ENCODE measurements around the gene FUCA2. TPM values are rescaled to one million over a fixed set of nuclear protein-coding genes. Genes with fewer than 3 reads are reported as not detected.

The FUCA2 gene
- total RNA-seq, 1 donor from 2014 or later, result 64.0 TPM

- peaks cover 3% of the 10 kb centered on the region for H3K27me3 Mint-ChIP-seq (ENCODE audit: low read depth, unreplicated experiment)
- H3K4me1 ChIP-seq (ENCODE audit: insufficient read depth, low read length), result no peaks in the 10 kb centered on the region
- H3K36me3 ChIP-seq (ENCODE audit: insufficient read depth, low read length), result no peaks in the 10 kb centered on the region
- no peak for FAIRE-seq
- H3K9ac ChIP-seq (ENCODE audit: low read length), result no peak overlapping the region
- no peaks in the 10 kb centered on the region for H3K36me3 Mint-ChIP-seq (ENCODE audit: low read depth, unreplicated experiment)
- H3K9me3 ChIP-seq (ENCODE audit: insufficient read depth, low read depth, low read length), result no peaks in the 10 kb centered on the region
- H3K9me3 Mint-ChIP-seq (ENCODE audit: unreplicated experiment), result peaks cover 1% of the 10 kb centered on the region
- no peak for TF ChIP-seq EZH2 (IDR thresholded peaks at IDR 0.05; ENCODE audit: insufficient read depth, low read length)
- TF ChIP-seq, protein P1, sequence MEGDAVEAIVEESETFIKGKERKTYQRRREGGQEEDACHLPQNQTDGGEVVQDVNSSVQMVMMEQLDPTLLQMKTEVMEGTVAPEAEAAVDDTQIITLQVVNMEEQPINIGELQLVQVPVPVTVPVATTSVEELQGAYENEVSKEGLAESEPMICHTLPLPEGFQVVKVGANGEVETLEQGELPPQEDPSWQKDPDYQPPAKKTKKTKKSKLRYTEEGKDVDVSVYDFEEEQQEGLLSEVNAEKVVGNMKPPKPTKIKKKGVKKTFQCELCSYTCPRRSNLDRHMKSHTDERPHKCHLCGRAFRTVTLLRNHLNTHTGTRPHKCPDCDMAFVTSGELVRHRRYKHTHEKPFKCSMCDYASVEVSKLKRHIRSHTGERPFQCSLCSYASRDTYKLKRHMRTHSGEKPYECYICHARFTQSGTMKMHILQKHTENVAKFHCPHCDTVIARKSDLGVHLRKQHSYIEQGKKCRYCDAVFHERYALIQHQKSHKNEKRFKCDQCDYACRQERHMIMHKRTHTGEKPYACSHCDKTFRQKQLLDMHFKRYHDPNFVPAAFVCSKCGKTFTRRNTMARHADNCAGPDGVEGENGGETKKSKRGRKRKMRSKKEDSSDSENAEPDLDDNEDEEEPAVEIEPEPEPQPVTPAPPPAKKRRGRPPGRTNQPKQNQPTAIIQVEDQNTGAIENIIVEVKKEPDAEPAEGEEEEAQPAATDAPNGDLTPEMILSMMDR (IDR thresholded peaks at IDR 0.05; ENCODE audit: insufficient read depth, low read depth, low read length), result no peak
- H2AFZ ChIP-seq (ENCODE audit: low read depth, low read length), result no peak overlapping the region
- H3K4me3 ChIP-seq (ENCODE audit: insufficient read depth, low read depth, low read length), result no peak overlapping the region
- H3K4me3 Mint-ChIP-seq (ENCODE audit: unreplicated experiment), result no peak overlapping the region
- H3K27me3 ChIP-seq (ENCODE audit: insufficient read depth, low read length), result no peaks in the 10 kb centered on the region
- no peak overlapping the region for H3K4me2 ChIP-seq (ENCODE audit: low read length)
- no peak for DNase-seq (ENCODE audit: low read depth)
- no peaks in the 10 kb centered on the region for H3K4me1 Mint-ChIP-seq (ENCODE audit: low read depth, unreplicated experiment)
- H3K27ac ChIP-seq (ENCODE audit: low read depth, low read length), result no peak overlapping the region
- H3K27ac Mint-ChIP-seq (ENCODE audit: unreplicated experiment), result no peak overlapping the region
- no peaks in the 10 kb centered on the region for H4K20me1 ChIP-seq (ENCODE audit: insufficient read depth, low read length)
- H3K79me2 ChIP-seq (ENCODE audit: insufficient read depth, low read length), result no peaks in the 10 kb centered on the region
Measured at GRCh38 chr6:143529095-143529494, 17.6 kb upstream of the FUCA2 start.

GRCh38 chr6:143528164-143528811, 16.8 kb upstream of the FUCA2 start:
- Mint-ChIP-seq H3K4me1 (ENCODE audit: low read depth, unreplicated experiment) (no peaks in the 10 kb centered on the region), H3K4me3 (ENCODE audit: unreplicated experiment) (no peak overlapping the region)
- FAIRE-seq, result no peak

DNA sequence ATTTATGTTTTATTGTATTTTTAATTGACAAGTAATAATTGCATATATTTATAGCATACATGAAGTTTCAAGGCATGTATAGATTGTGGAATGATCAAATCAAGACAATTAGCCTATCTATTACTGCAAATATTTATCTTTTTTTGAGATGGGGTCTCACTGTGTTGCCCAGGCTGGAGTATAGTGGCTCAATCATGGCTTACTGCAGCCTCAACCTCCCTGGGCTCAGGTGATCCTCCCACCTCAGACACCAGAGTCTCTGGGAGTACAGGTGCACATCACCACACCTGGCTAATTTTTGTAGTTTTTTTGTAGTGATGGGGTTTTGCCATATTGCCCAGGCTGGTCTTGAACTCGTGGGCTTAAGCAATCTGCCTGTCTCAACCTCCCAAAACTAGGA, 16.2 kb upstream of the FUCA2 start:
- peaks cover 1% of the 10 kb centered on the region for H3K9me3 Mint-ChIP-seq (ENCODE audit: unreplicated experiment)
- FAIRE-seq (no peak), DNase-seq (ENCODE audit: low read depth) (no peak)
- no peaks in the 10 kb centered on the region for H3K4me1 ChIP-seq (ENCODE audit: insufficient read depth, low read length)
- no peak overlapping the region for H2AFZ ChIP-seq (ENCODE audit: low read depth, low read length)
- TF ChIP-seq EZH2 (IDR thresholded peaks at IDR 0.05; ENCODE audit: insufficient read depth, low read length), result no peak
- TF ChIP-seq, protein P1 (IDR thresholded peaks at IDR 0.05; ENCODE audit: insufficient read depth, low read depth, low read length), result no peak
- H3K4me3 Mint-ChIP-seq (ENCODE audit: unreplicated experiment), result no peak overlapping the region
- H4K20me1 ChIP-seq (ENCODE audit: insufficient read depth, low read length), result no peaks in the 10 kb centered on the region
- peaks cover 3% of the 10 kb centered on the region for H3K27me3 Mint-ChIP-seq (ENCODE audit: low read depth, unreplicated experiment)
- no peaks in the 10 kb centered on the region for H3K27me3 ChIP-seq (ENCODE audit: insufficient read depth, low read length)
- H3K36me3 ChIP-seq (ENCODE audit: insufficient read depth, low read length), result no peaks in the 10 kb centered on the region
- no peaks in the 10 kb centered on the region for H3K36me3 Mint-ChIP-seq (ENCODE audit: low read depth, unreplicated experiment)
- no peaks in the 10 kb centered on the region for H3K9me3 ChIP-seq (ENCODE audit: insufficient read depth, low read depth, low read length)
- no peak overlapping the region for H3K4me2 ChIP-seq (ENCODE audit: low read length)
- H3K79me2 ChIP-seq (ENCODE audit: insufficient read depth, low read length), result no peaks in the 10 kb centered on the region
- H3K27ac ChIP-seq (ENCODE audit: low read depth, low read length), result no peak overlapping the region
- H3K4me1 Mint-ChIP-seq (ENCODE audit: low read depth, unreplicated experiment), result no peaks in the 10 kb centered on the region
- H3K9ac ChIP-seq (ENCODE audit: low read length), result no peak overlapping the region
- H3K27ac Mint-ChIP-seq (ENCODE audit: unreplicated experiment), result no peak overlapping the region
- no peak overlapping the region for H3K4me3 ChIP-seq (ENCODE audit: insufficient read depth, low read depth, low read length)

More at GRCh38 chr6:143528164-143528811, 16.8 kb upstream of the FUCA2 start:
- Histone ChIP-seq H3K36me3 (ENCODE audit: insufficient read depth, low read length) (no peaks in the 10 kb centered on the region), H3K27ac (ENCODE audit: low read depth, low read length) (no peak overlapping the region), H4K20me1 (ENCODE audit: insufficient read depth, low read length) (no peaks in the 10 kb centered on the region), H3K4me3 (ENCODE audit: insufficient read depth, low read depth, low read length) (no peak overlapping the region), H2AFZ (ENCODE audit: low read depth, low read length) (peak overlapping the region; percentile 42), H3K79me2 (ENCODE audit: insufficient read depth, low read length) (no peaks in the 10 kb centered on the region), H3K4me1 (ENCODE audit: insufficient read depth, low read length) (no peaks in the 10 kb centered on the region), H3K9ac (ENCODE audit: low read length) (no peak overlapping the region), H3K9me3 (ENCODE audit: insufficient read depth, low read depth, low read length) (no peaks in the 10 kb centered on the region), H3K4me2 (ENCODE audit: low read length) (no peak overlapping the region), H3K27me3 (ENCODE audit: insufficient read depth, low read length) (no peaks in the 10 kb centered on the region)
- Mint-ChIP-seq H3K27ac (ENCODE audit: unreplicated experiment) (no peak overlapping the region), H3K27me3 (ENCODE audit: low read depth, unreplicated experiment) (peaks cover 3% of the 10 kb centered on the region), H3K36me3 (ENCODE audit: low read depth, unreplicated experiment) (no peaks in the 10 kb centered on the region), H3K9me3 (ENCODE audit: unreplicated experiment) (peaks cover 1% of the 10 kb centered on the region)
- TF ChIP-seq EZH2 (IDR thresholded peaks at IDR 0.05; ENCODE audit: insufficient read depth, low read length), result no peak
- TF ChIP-seq, protein P1 (IDR thresholded peaks at IDR 0.05; ENCODE audit: insufficient read depth, low read depth, low read length), result no peak
- no peak for DNase-seq (ENCODE audit: low read depth)
